ENCODE data around the gene ASTE1.

The ASTE1 gene, protein sequence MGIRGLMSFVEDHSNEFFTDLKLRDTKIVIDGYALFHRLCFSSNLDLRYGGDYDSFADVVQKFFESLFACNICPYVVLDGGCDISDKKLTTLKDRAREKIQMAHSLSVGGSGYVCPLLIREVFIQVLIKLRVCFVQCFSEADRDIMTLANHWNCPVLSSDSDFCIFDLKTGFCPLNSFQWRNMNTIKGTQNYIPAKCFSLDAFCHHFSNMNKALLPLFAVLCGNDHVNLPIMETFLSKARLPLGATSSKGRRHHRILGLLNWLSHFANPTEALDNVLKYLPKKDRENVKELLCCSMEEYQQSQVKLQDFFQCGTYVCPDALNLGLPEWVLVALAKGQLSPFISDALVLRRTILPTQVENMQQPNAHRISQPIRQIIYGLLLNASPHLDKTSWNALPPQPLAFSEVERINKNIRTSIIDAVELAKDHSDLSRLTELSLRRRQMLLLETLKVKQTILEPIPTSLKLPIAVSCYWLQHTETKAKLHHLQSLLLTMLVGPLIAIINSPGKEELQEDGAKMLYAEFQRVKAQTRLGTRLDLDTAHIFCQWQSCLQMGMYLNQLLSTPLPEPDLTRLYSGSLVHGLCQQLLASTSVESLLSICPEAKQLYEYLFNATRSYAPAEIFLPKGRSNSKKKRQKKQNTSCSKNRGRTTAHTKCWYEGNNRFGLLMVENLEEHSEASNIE

DNA sequence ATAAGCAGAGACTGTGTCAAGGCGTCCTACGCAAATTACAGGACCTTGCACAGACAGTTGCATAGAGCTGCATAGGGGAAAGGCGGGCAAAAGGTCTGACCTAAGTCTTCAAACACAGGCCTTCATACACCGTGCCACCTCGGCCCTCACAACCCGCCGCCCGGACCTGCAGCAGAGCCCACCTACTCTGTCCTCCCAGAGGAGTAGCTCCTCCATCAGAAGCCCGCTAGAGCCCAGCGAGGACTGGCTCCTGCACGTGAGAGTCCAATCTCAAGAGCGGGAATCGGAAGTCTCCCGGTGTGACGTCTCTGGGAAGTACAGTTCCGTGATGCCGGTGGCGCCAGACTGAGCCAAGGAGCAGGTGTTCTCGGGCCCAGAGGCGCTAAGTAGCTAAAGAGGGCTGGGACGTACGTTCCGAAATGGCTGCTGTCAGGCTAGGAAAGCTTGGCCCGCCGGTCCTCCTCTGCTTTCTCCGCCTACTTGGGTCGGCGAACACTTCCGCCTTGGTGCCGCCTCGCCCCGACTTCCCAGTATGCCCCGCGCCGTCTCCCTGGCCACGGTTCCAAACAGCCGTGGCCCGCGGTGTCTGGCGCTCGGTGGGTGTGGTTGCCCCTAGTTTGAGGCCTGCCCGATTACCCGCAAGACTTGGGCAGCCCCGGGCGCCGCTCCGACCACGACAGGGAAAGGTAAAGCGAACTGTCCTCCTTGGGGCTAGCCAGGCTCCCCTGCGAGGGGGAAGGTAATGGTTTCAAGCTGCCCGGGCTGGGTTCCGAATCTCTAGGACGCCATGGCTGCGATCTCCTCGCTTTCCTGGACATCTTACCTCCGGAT is at the start of gene ASTE1, which contains the start of gene NEK11:
TSS of gene ASTE1 (minus strand) at position 505 of the 831 bp plus-strand sequence. CDS start 1,519 bp downstream, outside the sequence.
TSS of gene NEK11 (plus strand) at position 557 of the 831 bp plus-strand sequence. CDS start 2,832 bp downstream, outside the sequence.
- peak; percentile 92 for DNase-seq

DNA sequence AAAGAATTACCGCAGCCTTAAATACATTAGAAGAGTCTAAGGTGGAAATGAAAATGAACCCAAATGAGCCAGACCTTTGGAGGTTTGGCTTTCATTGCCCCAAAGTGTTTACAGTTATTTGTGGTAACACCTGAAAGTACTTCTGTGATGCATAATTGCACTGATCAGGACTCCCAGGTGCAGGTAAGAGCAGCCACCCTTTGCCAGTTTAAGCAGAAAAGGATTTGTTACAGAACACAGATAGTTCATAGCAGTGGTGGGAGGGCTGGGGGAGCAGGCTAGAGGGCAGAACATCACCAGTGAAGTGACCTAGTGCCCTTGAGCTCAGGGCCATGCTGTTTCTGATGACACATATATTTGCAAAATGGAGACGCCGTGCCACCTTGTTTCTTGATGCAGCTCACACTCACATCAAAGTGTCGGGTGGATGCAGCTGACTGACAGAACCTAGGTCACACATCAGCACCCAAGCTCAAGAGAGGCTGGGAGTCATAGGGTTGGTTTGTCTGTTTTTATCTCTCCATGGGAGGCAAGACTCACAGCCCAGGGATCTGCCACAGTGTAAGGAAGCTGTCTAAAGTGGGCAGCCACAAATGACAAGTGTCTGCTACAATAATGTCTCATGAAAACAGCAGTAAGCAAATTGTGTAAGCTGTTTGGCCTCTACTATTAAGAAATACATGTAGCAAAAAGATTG is 49.2 kb upstream of the ASTE1 start:
- no peak for DNase-seq

DNA sequence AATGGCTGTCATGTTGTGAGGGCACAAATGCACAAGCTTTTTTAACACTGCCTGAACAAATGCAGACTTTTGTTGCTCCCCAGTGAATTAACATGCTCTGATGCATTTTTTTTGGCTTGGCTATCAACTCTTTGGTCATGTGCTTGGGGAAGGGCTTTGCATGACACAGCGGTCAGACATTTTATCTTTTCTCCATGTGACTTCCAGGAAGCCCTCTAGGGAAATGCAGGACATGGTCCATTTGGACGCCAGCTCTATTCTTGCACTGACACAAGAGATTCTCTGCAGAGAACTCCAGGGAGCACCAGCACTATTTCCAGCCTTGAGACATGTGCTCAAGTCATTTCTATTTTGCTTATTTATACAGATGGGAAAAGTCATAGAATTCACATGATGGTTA is 46.2 kb upstream of the ASTE1 start:
- no peak for DNase-seq

DNA sequence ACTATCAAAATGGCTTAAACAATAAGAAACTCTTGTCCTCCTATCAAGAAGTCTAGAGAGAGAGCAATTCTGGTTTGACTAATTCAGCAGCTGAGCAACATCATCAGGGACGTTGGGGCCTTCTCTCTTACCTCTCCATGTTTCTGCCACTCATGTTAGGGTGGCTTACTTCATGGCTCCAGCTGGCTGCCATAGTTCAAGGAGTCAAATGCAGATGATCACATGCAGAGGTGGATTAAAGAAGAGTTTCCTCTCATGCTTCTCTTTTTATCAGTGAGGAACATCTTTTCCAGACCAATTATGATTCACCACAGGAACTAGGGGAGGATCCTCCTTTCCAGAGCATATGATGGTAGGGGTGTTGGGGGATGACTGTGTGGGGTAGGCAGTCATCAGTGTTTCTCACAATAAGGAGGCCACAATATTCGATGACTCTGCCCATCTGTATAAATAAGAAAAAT is 45.5 kb upstream of the ASTE1 start:
- DNase-seq: no peak

DNA sequence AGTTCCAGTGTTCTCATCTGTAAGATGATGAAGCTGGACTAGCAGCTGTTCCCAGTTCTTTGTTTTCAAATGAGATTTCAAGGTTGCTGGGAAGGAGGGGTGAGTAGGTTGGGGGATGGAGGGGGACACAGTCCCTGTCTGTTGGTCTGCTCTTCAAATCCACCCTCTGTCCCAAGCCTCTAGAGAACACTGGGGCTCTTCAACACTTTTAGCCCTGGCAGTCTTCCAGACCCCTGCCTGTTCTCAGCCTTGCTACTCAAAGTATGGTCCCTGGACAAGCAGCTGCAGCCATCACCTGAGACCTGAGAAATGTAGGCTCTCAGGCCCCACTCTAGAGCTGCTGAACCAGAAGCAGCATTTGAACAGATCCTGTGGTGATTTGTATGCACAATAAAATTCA is 41.4 kb upstream of the ASTE1 start:
- DNase-seq: no peak

DNA sequence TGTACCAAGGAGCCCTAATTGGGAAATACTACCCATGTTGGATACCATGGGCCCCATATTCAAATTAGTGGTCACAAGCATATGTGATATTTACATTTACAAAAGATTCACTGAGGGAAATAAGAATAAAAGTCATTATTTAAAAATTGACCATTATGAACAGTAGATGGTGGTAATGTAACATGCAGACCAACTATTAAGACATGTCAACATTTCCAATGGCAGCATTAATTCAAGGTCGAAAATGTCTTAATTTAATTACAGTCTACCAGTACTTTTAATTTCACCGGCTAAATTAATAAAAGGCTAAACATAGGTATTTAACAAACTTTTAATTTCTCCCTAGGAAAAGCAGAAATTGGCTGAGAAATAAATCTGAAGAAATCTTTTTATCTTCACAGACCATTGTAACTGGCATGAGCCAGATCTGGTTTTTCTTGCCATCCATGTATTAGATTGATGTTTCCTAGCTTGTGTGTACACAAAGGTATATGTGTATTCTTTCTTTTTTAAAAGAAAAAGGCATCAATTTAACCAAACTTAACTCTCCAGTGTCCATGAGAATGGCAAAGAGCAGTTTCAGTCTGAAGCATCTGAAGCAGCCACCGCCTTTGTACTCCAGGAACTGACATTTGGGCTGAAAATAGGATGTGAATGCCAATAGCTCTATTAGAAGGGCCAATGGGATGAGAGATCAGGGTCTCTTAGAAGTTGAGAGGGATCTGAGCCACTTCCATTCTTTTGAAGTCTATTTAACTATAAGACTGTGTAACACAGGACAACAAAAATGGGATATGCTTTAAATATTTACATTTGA is 26.6 kb upstream of the ASTE1 start:
- no peak for DNase-seq

DNA sequence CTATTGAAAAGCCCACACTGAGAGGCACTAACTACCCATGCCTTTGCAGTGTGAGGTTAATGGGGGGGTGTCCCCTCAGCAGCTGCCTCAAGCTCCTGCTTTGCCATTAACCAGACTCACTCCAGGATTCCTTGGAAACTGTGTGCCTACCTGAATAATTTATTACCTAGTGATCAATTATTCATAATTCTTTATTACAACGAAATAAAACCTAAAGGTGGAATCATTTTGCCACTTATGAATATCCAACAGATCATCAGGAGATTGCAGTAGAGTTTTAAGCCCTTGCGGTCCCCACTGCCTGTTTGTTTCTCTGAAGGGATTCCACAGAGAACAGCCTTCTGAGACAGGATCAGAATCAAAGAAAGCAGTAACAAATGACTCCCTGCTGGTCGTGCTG is 23.4 kb upstream of the ASTE1 start:
- DNase-seq: no peak

DNA sequence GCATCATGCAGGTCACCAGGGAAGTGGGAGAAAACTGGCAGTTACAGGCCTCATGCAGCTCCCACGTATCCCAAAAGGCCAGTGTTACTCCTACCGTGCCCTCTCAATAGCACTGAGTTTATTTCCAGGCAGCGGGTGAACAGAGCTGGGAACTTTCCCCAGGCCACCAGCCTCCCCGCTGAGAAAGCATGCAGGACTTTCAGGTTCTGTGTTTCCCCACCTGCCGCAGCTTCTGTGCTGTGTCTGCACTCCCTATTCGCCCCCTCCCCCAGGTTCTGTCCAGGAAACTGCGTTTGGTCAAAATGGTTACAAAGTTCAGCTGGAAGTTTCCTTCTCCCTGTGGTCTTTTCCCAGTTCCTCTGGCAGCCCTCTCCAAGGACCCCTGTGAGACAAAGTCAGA is 21.4 kb upstream of the ASTE1 start:
- no peak for DNase-seq

DNA sequence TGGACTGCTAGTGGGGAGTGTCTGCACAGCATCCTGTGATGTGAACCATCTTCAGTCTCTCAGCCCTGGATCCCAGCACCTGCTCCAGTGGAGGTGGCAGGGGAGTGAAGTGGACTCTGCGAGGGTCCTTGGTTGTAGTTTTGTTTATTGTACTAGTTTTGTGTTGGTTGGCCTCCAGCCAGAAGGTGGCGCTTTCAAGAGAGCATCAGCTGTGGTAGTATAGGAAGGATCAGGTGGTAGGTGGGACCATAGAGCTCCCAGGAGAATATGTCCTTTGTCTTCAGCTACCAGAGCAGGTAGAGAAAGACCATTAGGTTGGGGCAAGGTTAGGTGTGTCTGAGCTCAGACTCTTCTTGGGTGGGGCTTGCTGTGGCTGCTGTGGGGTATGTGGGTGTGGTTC is 21.0 kb upstream of the ASTE1 start:
- no peak for DNase-seq

DNA sequence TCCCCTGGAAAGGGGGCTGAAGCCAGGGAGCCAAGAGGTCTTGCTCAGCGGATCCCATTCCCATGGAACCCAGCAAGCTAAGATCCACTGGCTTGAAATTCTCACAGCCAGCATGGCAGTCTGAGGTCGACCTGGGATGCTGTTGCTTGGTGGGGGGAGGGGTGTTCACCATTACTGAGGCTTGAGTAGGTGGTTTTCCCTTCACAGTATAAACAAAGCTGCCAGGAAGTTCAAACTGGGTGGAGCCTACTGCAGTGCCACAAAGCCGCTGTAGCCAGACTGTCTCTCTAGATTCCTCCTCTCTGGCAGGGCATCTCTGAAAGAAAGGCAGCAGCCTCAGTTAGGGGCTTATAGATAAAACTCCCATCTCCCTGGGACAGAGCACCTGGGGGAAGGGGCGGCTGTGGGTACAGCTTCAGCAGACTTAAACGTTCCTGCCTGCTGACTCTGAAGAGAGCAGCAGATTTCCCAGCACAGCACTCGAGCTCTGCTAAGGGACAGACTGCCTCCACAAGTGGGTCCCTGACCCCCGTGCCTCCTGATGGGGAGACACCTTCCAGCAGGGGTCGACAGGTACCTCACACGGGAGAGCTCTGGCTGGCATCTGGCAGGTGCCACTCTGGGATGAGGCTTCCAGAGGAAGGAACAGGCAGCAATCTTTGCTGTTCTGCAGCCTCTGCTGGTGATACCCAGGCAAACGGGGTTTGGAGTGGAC is 15.8 kb upstream of the ASTE1 start:
- peak; percentile 28 for DNase-seq

DNA sequence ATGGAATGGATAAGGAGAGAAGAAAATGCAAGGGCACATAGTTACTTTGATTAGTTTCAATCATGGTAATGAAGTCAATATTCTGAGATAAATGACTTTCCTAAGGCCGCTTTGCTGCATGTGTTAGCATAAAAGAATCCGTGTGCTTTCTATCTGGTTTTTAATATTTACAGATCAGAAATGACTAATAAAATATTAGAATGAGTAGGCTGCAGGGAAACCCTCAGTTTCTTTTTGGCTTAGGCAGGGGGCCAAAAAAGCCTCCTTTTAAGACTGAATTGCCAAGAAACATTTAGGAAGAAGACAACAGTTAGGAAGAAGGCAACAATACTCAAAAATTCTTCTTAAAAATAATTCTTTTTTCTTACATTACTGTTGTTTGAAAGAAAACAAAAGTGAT is 11.7 kb upstream of the ASTE1 start:
- no peak for DNase-seq

DNA sequence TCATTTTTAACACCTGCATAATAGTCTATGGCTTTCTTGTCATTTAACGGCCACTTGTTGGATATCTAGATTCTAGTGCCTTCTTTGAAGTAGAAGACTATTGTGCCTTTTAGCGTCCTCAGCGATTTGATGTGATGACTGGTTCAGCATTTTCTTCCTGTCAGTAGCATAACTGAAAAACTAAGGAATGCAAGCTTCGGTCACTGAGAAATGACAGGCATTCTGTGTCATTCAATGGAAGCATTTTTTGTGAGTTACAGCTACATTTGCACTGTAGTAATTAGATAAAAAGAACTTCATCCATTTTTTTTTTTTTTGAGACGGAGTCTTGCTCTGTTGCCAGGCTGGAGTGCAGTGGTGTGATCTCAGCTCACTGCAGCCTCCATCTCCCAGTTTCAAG is 10.4 kb upstream of the ASTE1 start:
- no peak for DNase-seq

DNA sequence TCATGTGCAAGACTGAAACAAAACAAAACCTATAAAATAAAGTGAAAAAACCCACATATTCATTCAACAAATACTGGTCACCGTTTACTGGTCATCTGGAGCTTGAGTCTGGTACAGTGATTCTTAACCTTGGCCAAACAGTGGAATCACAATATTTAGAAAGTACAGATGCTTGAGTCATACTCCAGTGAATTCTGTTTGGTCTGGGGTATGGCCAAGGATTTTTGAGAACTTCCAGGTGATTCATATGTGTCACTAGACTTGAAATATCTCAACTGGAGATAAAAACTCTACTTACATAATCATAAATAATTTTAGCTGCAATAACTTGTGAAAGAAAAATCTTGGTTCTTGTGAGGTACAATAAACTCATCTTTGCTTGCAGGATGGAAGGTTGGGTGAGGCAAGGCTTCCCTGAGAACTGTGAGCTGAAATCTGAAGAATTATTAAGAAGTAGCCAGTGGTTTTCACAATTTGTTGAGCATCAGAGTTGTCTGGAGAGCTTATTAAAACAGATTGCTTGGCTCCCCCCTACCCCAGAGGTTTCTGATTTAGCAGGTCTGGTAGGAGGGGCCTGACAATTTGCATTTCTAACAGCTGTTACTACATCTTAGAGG is 9.7 kb upstream of the ASTE1 start:
- DNase-seq: no peak

DNA sequence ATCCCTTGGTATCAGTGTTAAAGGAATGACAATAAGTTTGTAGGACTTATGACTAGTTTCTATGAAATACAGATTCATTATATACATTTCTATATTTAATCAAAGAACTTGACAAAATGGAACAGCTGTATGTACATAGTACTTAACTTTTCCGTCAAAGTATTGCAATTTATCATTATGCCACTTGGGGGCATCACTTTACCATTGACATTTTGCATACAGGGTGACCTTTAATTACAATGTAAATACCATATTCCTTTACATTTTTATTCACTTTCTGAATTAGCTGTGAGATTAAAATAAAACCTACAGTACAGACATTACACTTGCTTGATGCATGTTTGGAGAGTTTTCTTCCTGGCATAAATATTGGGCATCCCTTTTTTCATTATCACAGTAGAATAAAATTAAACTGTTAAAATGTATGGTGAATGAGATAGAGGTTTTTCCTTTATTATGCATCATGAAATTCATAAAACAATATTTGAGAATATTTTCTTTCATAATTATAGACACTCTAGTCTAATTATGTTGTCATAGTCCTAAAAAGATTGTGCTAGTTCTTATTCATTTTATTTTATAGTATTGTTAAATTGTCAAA is 7.0 kb upstream of the ASTE1 start:
- DNase-seq: no peak

DNA sequence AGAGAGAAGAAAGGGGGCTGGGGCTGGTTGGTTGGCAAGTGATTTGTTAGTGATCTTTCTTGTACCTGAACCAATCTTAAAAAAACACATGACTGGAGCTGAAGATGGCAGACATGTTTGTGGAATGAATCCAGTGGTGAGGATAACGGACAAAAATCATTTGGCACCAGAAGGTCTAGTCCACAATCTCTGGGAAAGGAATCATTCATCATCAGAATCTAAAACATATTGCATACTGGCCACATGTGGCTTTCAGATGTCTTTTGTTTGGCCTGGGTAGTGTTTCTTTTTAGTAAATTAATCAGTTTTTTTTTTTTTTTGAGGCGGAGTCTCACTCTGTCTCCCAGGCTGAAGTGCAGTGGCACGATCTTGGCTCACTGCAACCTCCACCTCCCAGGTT is 5.0 kb upstream of the ASTE1 start:
- no peak for DNase-seq

DNA sequence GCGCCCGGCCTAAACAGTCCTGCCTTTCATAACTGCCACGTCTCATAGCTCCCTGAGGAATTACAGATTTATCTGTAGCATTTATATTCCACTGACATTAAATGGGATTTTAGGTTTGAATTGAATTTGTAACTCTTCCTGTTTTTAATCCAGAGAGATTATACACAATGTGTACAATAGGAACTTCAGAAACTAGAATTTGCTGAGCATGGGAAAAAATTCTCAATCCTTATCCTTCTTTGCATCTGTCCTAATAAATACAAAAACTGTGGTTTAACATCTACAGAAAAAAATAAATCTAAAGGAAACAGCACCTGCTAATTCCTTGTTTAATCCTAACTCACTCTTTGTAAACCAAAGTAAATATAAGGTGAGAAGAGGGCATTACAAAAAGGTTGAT is 2.2 kb upstream of the ASTE1 start:
- no peak for DNase-seq

DNA sequence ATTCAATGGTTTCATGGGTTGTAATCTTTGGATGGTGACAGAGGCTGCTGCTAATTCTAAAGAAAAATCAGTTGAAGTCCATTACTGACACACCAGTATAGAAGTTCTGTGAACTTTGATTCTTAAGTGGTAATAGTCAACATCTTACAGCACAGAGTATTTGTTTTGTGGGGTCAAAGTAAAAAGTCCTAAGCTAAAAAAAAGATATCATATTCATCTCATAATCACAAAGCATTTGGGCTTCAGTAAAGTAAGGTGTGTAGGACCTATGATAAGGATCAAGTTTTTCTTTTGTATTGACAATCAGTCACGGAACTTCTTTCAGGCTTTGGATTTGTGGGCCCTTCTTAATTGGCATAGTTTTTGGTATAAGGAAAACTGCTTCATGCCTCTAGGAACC is 1.1 kb downstream of the ASTE1 start:
- DNase-seq: no peak

DNA sequence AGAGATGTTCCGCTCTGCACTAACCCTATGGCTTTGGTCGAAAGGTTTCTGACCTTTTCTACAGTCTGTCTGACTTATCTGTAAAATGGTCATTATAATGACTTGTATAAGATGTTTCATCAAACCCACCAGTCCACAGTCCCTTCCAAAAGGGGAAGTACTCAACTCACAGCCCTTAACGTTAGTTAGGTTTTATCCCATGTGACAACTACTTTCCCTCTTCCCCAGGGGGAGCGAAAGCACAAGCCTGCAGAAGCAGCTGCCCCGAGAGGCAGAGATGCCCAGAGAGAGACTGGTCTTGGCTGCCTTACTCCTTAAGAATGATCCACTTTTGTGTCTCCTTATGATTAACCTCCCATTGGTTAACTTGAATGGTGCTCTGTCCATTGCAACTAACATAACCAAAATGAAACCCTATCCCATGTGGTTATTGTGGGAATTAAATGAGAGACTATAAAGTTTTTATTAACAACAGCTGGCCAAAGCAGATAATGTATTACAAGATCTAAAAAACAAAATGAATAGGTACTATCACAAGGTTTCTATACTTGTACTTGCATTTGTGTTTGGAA is 6.4 kb downstream of the ASTE1 start:
- no peak for DNase-seq

DNA sequence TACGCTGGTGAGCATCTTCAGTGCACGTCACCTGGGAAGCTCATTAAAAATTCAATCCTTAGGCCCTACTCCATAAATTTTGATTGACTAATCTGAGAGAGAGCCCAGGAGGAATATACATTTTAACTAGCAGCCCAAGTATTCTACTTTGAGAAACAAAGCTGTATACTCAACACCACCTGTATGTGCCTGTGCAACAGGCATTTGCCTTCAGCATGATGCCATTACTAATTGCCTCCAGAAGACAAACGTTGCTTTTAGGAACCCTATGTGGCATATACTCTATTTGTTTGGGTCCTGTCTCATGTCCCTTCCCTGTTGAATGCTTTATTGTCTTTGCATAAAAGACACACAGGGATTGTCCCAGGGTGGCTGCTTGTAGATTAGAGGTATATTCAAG is 7.7 kb downstream of the ASTE1 start:
- DNase-seq: no peak

DNA sequence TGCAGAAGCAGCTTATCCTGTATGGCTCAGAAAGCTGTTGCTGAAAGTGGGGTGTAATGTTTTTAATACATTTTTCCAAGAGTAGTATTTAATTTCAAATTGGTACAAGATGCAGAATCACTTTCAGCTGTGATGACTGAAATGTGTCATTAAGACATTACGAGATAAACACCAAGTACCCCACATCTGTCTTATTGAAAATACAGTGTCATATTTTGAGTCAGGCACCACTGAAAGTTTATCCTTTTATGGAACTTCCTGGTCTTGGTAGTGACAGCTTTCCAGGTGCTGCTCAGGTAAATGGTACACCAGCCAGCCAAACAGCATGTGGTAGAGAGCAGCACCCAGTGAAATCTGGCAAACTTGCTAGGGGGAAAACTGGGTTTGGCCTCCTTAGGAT is 16.9 kb downstream of the ASTE1 start:
- DNase-seq: no peak

Measured in CD4-positive, alpha-beta T cell treated with Interferon gamma for 1 hour (primary cell).